HG03354 (cell line): ENCODE measurements around the gene USP12.
A peak's percentile ranks its signal among the peaks of the same experiment; 100 is the strongest.

ENCODE experiments used
- ATAC-seq: cut with Tn5 transposase; IDR thresholded peaks from one replicate; pipeline ENCODE4 v1.9.1; 2021; ENCODE audit warnings: mild to moderate bottlenecking; ENCODE audit not compliant: unreplicated experiment, poor library complexity, severe bottlenecking

USP12 gene

DNA sequence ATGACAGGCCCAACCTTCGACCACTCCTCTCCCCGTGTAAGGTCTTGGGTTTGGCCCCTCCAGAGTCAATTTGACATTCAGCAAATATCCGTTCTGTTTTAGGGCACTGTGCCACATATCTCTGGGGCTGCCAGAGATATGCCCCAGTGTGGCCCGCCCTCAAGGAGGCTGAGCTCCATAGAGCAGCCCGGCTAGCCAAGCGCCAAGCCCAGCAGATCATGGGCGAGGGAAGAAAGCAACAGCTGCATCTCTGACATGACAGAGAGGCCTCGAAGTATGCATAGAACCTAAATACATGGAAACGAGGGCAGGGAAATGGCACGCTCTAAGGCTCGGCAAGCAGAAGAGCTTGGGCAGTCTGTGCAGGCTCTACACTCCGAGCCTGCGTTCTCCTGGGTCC is 124.5 kb downstream of the USP12 start:
- no peak for ATAC-seq

DNA sequence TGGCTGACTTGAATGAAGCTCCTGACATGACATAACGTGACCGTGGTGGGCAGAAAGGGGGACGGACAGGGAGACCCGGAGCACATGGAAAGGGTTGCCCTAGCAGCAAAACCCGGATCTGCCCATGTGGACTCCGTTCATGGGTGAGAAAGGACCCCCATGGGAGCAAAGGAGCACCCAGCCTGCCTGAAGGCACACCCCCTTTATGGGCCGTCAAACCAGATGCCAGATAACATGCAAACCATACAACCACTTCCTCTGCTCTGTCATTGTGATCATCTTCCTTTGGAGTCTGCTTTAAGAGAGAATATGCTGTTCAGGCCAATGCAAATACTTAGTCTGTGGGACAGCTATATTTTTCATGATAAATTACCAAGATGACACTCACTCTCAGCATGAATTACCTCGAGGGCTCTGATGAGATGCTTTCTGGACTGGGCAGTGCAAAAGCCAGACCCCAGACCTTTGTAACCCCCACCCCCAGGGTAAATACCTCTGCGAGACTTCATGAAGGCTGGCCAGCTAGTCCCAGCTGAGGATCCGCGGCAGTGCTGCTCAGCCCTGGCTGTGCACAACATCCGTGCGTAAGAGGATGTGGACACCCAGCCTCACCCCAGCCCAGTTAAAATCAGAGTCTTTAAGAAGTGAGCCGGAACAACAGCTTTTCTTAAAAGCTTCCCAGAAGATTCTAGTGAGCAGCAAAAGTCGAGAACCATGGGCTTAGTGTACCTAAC is 126.6 kb downstream of the USP12 start:
- ATAC-seq: peak; percentile 61

DNA sequence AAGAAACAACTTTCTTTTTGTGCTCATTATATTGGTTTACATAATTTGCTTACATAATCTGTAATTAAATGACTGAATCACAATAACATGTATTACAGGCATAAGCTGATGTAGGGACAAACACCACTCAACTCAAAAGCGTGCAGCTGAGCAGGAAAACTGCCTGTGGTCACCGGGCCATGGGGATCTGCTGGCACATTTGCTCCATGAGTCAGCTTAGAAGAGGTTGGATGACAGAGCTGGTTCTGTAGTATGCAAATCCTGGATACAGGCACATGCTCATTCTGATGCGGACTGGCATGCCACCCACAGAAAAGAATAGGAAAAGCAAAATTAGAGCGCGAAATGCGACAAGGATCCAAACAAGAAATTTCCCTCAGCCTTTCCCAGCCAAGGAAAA is 128.6 kb downstream of the USP12 start:
- ATAC-seq: no peak

DNA sequence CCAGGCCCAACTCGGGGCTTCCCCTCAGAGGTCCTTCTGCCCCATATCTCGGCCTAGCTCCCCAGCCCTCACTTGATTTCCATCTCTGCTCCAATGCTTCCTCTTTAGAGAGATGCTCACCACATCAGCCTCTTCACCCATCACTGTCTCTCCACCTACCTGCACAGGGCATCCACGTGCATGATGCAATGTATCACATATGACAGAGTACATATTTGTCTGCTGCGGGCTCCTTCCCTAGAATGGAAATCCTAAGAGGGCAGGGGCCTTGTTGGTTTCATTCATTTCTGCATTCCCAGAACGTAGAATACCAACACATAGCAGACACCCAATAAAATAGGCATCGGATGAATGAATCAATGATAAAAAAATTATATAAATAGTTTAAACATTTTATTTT is 130.3 kb downstream of the USP12 start:
- no peak for ATAC-seq

DNA sequence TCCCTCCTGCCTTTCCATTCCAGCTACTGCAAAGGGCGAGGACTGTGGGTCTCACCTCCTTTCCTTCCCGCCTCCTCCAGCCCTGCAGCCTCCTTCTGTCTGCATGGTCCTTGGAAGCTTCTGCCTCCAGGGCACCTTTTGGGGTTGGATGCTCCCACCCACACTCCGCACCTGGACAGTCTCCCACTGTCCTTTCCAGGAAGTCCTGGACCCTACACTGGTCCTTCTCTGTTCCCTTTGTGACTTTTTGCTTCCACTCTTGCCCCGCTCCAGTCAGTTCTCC is 130.8 kb downstream of the USP12 start:
- no peak for ATAC-seq

DNA sequence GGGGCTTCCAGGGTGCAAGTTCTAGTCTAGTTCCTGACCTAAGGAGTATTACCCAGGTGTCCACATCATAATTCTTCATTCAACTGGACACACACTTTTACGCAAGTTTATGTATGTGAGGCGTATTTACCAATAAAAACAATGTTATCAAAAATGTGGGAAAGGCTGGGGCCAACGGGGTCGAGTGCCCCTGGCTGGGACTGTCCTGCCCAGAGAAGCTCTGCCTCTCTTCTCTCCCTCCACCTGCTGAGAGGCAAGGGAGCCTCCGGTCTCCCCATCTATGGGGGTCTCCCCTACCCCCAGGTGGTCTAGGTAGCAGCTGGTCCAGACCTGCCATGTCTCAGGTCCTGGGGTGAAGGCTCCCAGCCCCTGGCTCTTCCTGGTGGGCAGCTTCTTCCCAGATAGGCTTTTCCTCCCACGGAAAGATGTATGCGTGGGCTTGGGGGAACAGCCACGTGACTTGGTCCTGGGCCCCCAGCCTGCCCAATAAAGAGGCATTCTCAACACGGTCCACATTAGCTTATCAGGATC is 132.4 kb downstream of the USP12 start:
- no peak for ATAC-seq

DNA sequence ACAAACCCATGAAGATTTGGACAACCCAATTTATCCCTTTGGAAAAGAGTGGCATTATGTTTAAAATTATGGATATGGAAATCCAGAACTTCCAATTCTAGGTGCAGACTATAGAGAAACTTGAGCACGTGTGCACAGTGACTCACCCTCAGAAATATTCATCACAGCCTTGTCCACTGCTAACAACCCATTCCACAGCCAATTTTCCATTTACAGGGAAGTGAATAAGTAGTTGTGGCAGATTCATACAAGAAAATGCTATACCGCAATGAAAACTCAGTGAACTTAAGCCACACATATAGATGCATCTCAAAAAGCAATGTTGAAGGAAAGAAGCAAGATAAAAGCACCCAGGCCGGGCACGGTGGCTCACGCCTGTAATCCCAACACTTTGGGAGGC is 133.3 kb downstream of the USP12 start:
- ATAC-seq: no peak

DNA sequence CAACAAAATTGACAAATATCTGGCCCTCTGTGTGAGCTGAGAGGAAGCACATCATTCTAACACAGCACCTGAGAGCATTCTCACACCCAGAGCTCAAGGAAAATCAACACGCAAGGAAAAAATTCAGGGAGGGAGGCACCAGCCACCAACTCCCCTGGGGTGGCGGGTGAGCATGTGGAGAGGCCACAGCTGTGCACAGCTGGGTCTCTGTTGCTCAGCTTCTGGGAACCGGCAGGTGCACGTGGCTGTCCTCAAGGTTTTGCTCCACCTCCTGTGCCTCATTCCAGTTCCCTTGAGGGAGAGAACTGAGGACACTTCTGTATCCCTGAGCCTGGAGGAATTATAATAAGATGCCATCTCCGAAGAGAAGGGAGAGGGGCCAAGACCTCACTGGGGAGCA is 134.0 kb downstream of the USP12 start:
- ATAC-seq: no peak

DNA sequence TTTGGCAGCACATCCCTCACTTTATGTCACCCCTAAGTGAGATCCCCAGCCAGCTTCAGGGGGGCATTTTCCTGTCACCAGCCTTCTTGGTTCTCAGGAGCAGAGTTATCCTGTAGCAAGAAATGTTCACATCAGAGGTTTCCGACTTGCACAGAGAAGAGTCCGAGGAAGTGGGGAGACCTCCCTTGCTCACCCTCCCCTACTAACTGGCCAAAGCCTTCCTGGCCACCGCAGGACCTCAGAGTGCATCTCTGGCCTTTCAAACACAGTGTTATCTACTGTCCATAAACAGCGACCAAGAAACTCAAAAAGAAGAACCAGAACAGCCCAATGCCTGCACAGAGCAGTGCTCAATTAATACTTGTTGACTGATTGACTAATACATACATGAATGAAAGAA is 134.4 kb downstream of the USP12 start:
- no peak for ATAC-seq

DNA sequence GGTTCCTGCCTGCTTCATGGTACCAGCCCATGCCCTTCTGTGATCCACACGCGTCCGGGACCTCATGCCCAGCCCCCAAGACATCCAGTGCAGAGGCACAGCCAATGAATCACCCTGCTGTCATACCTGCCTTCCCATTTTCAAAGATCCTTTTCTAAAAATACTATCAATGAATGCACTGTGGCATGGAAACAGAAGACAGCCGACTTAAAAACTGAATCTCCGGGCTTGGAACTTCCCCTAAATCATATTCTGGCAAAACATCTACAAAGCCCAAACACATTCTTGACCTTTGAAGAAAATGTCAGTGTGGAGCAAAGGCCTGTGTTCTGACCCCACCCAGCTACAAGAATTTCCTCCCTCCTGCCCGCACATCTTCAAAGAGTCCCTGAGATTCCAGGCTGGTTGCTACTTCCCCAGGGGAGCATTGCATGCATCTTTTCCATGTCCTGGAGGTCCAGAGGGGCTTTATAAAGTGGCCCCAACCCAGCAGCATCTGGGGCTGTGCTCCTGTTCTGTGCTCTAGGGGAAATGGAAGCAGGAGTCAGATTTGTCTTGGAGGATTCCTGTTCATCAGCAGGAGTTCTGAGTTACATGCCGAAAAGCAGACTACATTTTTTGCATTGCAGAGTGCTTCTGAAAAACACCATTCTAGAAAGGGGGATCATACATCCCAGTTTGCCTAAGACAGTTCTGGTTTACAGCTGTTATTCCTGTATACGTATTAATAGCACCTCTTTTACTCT is 135.2 kb downstream of the USP12 start:
- ATAC-seq: no peak

DNA sequence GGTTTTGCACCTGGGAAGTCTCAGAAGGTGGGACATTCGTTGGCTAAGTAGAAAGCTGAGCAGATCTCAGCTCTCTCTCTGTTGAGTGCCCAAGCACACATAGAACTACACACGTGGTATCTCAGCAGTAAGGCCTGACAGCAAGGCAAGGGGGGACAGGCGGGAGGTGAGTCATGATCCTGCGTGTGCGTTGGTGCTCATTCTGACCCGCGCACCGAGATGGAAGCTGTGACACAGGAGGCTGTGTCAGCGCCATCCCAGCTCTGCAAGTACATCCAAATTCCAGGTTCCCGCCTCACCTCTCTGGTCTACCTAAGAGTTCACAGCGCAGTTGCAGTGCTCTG is 135.7 kb downstream of the USP12 start:
- no peak for ATAC-seq

DNA sequence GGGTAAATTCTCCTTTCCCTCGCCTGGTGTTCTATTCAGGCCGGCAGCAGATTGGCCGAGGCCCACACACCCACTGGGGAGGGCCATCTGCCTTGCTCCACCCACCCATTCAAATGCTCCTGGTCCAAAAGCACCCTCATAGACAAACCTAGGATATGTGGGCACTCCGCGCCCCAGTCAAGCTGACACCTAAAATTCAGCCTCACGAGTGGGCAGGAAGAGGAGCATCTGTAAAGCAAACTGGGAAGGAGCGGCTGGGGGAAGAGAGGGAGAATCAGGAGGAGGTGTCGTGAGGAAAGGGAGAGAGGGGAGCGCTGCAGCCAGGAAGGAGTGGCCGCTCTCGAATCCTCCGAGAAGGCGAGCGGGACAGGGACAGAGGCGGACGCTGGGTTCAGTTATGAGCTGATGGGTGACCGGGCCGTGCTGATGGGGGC is 136.9 kb downstream of the USP12 start:
- no peak for ATAC-seq

DNA sequence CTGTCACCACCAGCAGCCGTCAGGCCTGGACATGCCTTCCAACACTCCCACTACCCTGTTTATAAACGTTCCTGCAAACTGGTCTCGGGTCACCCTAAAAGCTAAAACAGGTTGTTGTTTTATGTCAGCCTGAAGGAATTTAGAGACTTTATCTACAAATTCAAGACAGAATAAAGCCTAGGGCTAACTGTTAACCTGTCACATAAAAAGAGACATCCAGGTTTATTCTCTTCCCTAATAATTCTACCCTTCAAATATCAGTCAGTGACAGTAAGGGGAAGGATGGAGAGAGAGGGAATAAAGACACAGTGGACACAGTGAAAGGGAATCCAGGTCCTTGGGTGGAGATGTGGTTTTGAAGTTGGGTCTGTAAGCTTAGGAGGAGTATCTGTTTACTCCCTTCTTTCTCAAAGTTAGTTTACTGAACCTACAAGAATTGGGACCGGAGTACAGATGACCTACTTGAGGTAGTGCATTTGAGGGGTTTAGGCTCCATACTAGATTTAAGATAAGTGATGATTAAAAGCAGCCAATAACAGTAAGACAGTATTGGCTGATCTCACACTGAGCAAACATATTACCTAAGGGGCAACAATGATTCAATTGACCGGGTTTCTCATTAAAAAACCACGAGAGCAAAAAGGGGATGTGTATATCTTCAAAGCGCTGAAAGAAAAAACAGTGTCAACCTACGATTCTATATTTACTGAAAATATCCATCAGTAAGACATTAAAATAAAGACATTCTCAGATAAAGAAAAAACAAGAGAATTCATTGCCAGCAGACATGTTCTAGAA is 142.7 kb downstream of the USP12 start:
- ATAC-seq: no peak

DNA sequence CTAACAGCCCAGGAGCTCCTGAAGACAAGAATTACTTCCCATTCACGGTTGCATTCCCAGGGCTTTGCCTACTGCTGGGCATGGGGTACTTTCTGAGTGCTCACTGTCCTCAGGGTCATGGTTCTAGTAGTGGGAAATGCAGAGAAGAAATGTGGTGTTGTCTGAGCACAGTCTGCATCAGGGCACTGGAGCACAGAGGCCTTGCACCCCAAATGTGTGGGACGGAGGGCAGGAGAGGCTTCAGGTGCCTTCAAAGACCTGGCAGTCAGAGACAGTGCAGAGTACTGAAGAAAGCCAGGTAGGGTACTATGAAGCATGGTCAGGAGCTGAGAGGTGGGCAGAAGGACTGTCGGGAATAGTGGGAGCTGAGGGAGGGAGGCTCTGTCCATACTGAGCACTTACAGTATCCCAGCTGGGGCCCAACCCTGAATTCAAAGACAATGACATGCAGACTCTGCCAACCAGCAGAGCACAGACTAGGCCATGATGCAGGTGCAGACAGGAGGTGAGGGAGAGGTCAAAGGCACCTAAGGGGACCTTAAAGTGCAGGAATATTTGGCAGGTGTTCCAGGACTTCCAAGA is 144.4 kb downstream of the USP12 start:
- ATAC-seq: no peak

DNA sequence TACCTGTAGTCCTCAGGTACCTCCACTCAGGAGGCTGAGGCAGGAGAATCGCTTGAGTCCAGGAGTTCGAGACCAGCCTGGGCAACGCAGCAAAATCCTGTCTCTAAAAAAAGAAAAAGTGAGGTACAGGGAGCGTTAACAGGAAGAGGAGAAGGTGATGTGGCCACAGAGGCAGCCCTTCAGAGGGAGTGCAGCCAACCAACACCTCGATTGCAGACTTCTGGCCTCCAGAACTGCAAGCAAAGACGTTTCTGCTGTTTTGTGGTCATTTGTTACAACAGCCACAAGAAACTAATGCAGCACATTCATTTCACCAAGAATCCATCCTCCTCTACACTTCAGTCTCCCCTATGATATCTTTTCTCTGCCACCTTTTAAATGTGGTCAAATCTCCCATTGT is 145.2 kb downstream of the USP12 start:
- no peak for ATAC-seq

DNA sequence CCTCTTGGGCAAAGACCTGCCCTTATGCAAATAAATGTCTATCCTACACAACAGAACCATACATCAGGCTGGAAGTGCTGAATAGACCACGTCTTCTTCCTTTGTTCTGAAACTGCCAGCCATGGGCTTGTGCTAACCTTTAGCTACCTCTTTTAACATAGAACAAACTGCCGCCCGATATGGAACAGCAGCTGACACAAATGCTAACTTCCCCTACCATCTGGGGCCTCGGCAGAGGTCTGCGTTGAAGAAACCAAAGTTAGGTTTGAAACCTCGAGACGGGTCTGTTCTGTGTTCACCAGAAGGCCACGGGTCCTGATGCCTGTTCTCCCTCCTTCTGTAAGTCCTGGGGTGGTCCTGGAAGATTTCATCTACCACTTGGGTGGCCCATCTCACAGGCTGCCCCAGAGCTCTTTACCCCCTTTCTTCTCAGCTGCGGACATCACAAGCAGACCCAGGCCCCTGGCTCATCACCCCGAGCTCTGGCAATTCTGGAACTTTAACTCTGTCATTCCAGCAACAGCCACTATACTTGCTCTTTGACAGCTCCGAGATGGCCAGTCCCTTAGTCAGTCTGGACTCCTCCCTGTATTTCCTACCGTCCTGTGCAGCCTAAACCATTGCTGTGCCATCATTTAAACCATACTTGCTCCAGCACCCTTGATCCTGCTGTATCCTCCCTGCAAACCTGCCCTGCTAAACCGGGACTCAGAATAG is 146.7 kb downstream of the USP12 start:
- no peak for ATAC-seq

DNA sequence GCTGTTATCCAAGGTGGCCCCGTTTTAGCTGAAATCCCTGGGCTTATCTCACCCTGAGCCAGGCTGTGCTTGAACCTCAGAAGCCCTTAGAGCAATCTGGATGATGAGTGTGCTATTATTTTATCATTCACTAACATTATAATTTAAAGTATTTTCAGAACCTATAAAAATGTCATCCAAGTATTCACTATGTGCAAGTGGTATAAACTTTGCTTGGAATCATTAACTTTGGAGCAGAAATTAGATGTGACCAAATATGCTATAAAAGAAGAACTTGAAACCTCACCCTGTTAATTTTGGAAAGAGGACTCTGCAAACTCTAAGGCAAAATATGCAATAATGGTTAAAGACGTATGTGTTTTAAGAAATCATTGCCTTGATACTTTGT is 147.5 kb downstream of the USP12 start:
- ATAC-seq: no peak

DNA sequence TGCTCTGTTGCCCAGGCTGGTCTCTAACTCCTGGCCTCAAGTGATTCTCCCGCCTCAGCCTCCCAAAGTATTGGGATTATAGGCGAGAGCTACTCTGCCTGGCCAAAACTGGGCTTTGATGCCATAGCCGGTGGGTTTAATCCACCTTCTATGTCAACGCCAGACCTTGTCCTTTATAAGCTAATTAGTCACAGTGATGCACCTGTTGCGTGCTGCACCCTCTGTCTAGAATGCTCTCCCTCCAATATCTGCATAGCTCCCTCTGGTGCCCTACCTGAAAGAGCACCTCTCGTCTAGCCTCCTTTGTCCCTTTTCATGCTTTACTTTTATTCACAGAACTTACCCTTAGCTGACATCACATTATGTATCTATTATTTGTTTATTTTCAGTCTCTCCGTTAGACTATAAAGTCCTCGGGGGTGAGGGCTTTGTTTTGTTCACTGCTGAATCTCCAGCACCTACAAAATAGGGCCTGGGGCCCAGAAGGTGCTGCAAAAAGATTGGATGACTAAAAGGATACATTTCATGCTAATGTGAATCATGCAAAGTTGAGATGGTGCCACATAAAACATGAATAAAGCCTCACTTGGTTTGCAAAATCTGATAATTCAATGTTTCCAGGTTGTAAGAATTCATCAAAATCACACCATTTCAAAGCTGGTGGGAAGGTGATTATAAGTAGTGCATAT is 148.1 kb downstream of the USP12 start:
- ATAC-seq: no peak

DNA sequence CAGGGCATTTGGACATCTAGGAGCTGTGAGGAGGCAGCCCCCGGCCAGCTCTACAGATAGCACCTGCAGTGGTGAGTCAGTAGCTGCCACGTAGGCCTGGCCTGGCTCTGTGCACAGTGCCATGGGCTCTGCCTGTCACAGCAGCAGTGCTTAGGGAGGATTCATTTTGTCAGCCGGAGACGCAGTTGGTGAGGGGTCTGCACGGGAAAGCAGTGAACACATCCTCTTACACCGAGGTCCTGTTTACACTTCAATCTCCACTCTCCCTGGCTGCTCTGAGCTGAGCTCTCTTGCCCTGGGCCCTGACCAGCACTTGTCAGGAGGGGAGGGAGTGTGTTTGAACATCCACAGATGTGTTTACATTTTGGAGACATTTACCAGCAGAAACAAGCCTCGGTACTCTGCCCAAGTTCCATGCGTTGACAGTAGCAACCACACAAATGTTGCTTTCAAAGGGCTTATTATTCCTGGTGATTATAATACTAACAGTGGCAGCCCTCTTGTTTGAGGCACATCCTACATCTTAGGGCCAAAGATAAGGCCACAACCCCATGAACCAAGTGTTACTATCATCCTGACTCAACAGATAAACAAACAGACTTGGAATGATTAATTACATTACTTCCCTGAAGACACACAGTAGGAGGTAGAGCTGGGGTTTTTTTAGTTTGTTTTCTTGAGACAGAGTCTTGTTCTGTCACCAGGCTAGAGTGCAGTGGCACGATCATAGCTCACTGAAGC is 148.9 kb downstream of the USP12 start:
- no peak for ATAC-seq
